Kidney epithelial cell (primary cell): Measurements from ENCODE around the gene TBC1D21. TPM values are rescaled to one million over a fixed set of nuclear protein-coding genes. Genes with fewer than 3 reads are reported as not detected.
A peak's percentile ranks its signal among the peaks of the same experiment; 100 is the strongest.

ENCODE experiments used
- DNase-seq: peaks from one replicate; pipeline ENCODE4 v3.0.0-alpha.2; 2010; ENCODE audit warnings: low read depth
- H3K27me3 ChIP-seq: 2 replicates; pipeline ENCODE4 v1.6.0; 2011; ENCODE audit warnings: low read length; ENCODE audit not compliant: control insufficient read depth, insufficient read depth
- H3K36me3 ChIP-seq: 2 replicates; pipeline ENCODE4 v1.5.1; 2011; ENCODE audit warnings: low read length; ENCODE audit not compliant: control insufficient read depth, insufficient read depth
- H3K4me3 ChIP-seq: 2 replicates; pipeline ENCODE4 v1.5.1; 2011; ENCODE audit warnings: low read depth, mild to moderate bottlenecking, control low read depth, low read length
- total RNA-seq: library from RNA; depleted of rRNA; stranded (reverse); fragments of >200 nt; gene quantifications from 2 replicates; pipeline ENCODE4 v1.2.3, GENCODE V29; 2015
- TF ChIP-seq, protein P1 (sequence below): IDR thresholded peaks from 2 replicates; pipeline ENCODE4 v1.5.1; 2011; ENCODE audit warnings: mild to moderate bottlenecking, moderate library complexity, low read length, control low read depth, inconsistent platforms; ENCODE audit not compliant: insufficient read depth, poor library complexity, severe bottlenecking

The TBC1D21 gene
- total RNA-seq, 1 donor from 2014 or later: not detected

DNA sequence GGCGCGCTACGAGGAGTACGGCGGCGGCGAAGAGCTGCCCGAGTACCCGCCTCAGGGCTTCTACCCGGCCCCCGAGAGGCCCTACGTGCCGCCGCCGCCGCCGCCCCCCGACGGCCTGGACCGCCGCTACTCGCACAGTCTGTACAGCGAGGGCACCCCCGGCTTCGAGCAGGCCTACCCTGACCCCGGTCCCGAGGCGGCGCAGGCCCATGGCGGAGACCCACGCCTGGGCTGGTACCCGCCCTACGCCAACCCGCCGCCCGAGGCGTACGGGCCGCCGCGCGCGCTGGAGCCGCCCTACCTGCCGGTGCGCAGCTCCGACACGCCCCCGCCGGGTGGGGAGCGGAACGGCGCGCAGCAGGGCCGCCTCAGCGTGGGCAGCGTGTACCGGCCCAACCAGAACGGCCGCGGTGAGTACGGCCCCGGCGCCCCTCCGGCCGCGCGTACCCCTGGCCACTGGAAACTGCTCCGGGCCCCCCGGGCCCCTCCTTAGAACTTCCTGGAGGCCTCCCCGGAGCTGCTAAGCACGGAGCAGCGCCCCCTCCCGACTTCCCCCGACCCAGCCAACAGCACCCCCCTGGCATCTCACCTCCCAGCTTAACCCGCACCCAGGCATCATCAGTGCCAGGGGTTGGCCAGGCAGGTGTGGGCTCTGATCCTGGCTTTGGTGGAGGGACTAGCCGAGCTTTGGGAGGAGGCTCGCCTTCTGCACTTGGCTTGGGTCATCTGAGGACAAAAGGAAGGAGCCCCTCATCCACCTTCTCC, 54.3 kb downstream of the TBC1D21 start:
- no peaks in the 10 kb centered on the region for H3K36me3 ChIP-seq
- TF ChIP-seq, protein P1, sequence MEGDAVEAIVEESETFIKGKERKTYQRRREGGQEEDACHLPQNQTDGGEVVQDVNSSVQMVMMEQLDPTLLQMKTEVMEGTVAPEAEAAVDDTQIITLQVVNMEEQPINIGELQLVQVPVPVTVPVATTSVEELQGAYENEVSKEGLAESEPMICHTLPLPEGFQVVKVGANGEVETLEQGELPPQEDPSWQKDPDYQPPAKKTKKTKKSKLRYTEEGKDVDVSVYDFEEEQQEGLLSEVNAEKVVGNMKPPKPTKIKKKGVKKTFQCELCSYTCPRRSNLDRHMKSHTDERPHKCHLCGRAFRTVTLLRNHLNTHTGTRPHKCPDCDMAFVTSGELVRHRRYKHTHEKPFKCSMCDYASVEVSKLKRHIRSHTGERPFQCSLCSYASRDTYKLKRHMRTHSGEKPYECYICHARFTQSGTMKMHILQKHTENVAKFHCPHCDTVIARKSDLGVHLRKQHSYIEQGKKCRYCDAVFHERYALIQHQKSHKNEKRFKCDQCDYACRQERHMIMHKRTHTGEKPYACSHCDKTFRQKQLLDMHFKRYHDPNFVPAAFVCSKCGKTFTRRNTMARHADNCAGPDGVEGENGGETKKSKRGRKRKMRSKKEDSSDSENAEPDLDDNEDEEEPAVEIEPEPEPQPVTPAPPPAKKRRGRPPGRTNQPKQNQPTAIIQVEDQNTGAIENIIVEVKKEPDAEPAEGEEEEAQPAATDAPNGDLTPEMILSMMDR: peak; percentile 81
- H3K4me3 ChIP-seq: peak overlapping the region; percentile 61
- H3K27me3 ChIP-seq: no peaks in the 10 kb centered on the region
- DNase-seq: no peak

DNA sequence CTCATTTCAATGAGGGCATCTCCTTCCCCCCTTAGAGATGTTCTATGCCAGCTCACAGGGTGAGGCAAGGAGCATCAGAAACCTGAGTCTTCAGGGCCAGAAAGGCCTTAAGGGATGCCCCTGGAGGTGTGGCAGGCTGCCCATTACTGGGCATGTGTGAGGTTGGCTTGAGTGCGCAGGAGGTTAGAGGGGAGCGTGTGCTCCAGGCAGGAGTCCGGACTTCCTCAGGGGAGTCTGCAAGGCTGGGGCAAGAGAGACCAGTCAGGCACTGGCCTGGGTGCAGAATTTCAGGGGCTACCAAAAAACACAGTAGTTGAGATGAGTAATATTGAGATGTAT, 54.8 kb downstream of the TBC1D21 start:
- peak overlapping the region; percentile 61 for H3K4me3 ChIP-seq

DNA sequence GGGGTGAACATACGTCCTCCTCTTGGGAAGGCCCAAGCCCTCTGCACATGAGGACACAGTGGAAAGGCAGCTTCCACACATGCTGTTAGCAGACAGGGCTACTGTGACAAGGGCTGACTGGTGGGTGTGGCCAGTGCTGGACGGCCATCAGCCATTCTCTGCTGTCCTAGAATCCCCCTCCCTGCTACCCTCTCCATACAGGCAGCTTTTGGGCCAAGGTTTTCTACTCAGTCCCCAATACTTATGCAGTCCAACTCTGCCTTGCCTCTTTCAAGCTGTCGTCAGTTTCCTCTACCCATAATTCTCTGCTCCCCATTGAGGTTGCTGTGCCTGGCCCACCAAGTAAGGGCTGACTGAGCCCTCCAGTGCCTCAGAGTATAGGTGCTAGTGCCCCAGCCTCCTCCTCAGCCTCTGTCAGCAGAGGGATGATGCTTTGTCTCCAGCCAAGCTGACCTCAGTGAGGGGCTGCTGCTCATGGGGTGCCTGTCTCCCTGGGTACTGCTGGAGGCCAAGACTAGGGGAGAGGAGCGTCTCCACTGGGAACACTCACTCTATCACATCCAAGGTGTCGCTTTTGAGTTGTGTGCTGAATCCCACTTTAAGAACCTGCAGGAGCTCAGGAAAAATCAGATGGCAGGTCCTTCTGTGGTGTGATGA, 55.7 kb downstream of the TBC1D21 start:
- no peak overlapping the region for H3K4me3 ChIP-seq
- no peak for DNase-seq

More for the DNA sequence above, 54.8 kb downstream of the TBC1D21 start:
- H3K36me3 ChIP-seq: no peaks in the 10 kb centered on the region
- no peaks in the 10 kb centered on the region for H3K27me3 ChIP-seq
- no peak for DNase-seq
- TF ChIP-seq, protein P1: no peak

DNA sequence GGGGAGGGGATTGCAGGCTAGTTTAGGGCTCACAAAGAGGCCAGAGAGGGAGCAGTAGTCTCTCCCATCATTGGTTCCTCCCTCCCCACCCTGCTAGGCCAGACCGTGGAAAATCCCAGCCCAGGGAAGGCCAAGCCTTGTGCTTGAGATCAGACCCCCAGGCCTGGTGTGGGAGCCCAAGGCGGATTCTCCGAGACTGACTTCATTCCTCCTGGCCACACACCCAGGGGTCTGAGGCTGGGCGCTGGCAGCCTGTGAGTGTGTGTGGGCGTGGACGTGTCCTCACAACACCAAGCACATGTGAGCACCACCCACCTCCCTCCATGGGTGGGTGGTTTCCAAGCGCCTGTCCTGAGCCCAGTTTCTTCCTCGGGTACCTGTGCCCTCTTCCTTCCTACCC, 57.0 kb downstream of the TBC1D21 start:
- peak; percentile 73 for DNase-seq
- H3K4me3 ChIP-seq: no peak overlapping the region
- no peaks in the 10 kb centered on the region for H3K36me3 ChIP-seq
- TF ChIP-seq, protein P1: no peak
- H3K27me3 ChIP-seq: no peaks in the 10 kb centered on the region

More for the DNA sequence above, 55.7 kb downstream of the TBC1D21 start:
- H3K27me3 ChIP-seq: no peaks in the 10 kb centered on the region
- H3K36me3 ChIP-seq: no peaks in the 10 kb centered on the region
- TF ChIP-seq, protein P1: no peak

DNA sequence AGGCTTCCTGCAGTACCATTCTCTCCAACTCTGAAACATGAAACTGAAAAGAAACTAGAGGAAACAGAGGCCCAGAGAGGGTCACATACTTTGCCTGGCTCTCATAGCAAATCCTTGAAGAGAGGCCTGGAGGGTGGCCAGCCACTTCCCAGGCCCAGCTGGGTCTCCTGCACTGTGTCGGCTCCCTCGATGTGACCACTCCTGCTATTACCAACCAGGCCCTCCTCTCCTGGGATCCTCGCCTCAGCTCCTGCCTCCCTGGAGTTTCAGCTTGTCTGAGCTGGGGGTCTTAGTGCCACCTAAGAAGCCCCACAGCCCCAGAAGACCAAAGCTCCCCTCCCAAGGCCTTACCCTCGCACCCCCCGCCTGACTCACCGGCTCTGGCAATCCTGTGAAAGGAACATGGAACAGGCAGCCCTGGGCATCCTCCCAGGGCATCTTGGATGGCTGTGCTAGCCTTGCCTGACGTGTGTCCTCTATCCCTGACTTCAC, 57.5 kb downstream of the TBC1D21 start:
- TF ChIP-seq, protein P1: no peak
- no peak for DNase-seq
- Histone ChIP-seq H3K4me3 (no peak overlapping the region), H3K36me3 (no peaks in the 10 kb centered on the region), H3K27me3 (no peaks in the 10 kb centered on the region)
